ENCODE data around the gene MAP1LC3A.
A peak's percentile ranks its signal among the peaks of the same experiment; 100 is the strongest.
"Not testable (repeated sequence)": the region's sequence is repeated elsewhere in the genome, so short reads cannot be mapped to it uniquely, and the experiment has no call there.

MAP1LC3A gene

DNA sequence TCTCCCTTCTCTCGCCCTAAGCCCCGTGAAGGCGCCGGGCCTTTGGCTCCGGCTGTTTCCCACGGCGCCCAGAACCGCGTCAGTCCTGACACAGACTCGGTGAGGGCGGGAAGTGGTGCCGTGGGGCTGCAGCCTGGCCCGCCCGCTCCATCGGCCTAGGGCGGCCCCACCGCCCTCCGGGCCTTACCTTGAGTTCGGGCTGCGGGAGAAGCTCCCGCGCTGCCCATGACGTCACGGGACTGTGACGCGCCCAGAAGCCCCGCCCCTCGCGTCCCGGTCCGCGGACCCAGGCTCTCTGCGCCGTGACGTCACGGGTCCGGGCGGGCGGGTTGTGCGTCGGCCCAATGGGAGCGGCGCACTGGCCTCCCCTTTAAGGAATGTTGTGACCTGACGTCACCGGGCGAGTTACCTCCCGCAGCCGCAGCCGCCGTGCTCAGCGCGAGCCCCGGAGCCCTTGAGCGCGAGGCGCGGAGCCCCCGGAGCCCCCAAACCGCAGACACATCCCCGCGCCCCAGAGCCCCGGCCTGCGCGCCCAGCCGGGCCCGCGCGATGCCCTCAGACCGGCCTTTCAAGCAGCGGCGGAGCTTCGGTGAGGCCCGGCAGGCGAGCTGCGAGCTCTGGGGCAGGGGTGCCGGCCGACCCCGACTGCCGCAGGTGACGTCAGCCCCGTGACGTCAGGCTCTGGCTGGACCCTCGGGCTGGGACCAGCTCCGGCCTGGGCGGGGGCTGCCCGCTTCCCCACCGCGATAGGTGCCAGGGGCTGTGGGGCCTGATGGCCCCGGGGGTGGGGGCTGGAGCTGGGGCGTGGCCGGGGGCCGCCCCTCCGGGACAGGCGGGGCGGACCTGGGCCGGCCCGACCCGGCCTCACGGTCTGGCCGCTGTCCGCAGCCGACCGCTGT is at the start of gene MAP1LC3A:
Gene MAP1LC3A, plus strand, starts transcription at position 399 of the 899 bp plus-strand sequence. Its CDS starts 151 bp downstream, at position 550.
- peak within 1 kb of the TSS; percentile 72 for H3K4me3 ChIP-seq (ENCODE audit: low read length)
- DNase-seq (ENCODE audit: low read depth), result peak; percentile 95
- TF ChIP-seq, protein P1, sequence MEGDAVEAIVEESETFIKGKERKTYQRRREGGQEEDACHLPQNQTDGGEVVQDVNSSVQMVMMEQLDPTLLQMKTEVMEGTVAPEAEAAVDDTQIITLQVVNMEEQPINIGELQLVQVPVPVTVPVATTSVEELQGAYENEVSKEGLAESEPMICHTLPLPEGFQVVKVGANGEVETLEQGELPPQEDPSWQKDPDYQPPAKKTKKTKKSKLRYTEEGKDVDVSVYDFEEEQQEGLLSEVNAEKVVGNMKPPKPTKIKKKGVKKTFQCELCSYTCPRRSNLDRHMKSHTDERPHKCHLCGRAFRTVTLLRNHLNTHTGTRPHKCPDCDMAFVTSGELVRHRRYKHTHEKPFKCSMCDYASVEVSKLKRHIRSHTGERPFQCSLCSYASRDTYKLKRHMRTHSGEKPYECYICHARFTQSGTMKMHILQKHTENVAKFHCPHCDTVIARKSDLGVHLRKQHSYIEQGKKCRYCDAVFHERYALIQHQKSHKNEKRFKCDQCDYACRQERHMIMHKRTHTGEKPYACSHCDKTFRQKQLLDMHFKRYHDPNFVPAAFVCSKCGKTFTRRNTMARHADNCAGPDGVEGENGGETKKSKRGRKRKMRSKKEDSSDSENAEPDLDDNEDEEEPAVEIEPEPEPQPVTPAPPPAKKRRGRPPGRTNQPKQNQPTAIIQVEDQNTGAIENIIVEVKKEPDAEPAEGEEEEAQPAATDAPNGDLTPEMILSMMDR (IDR thresholded peaks at IDR 0.05; ENCODE audit: insufficient read depth, low read depth, low read length, missing control alignments), result no peak

DNA sequence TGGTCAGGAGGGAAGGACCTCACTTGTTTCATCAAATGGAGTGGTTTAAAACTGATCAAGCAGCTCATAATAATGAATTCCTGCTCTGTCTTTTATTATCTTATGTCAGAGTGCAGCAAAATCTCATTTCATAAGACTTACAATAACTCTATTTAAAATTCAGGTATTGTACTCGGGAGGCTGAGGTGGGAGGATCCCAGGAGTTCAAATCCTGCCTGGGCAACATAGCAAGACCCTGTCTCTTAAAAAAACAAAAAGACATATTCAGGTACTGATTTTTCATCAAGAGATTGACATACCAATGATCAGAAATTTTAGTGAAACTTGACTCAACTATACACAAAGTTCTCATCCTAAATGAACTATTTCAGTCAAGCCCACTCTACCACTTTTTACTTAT is 47.9 kb upstream of the MAP1LC3A start:
- DNase-seq (ENCODE audit: low read depth), result no peak
- TF ChIP-seq, protein P1 (IDR thresholded peaks at IDR 0.05; ENCODE audit: insufficient read depth, low read depth, low read length, missing control alignments), result no peak
- no peak overlapping the region for H3K4me3 ChIP-seq (ENCODE audit: low read length)

DNA sequence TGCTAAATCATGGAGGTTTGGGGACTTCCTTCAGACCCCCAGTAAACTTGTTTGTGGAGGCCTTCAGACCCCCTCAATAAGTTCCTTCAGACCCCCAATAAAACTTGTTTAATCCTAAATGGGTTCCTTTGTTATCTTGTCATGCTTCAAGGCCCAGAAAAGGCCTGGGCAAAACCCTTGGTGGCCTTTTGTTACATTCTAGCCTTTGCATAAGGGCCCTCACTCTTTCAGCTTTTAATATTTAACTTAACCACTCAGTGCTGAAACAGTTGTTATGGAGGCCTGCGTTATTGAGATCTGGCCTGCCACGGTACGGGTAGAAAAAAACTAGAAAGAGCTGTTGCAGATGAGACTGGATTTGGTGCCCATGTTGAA is 46.6 kb upstream of the MAP1LC3A start:
- TF ChIP-seq, protein P1 (IDR thresholded peaks at IDR 0.05; ENCODE audit: insufficient read depth, low read depth, low read length, missing control alignments), result no peak
- no peak overlapping the region for H3K4me3 ChIP-seq (ENCODE audit: low read length)
- no peak for DNase-seq (ENCODE audit: low read depth)

DNA sequence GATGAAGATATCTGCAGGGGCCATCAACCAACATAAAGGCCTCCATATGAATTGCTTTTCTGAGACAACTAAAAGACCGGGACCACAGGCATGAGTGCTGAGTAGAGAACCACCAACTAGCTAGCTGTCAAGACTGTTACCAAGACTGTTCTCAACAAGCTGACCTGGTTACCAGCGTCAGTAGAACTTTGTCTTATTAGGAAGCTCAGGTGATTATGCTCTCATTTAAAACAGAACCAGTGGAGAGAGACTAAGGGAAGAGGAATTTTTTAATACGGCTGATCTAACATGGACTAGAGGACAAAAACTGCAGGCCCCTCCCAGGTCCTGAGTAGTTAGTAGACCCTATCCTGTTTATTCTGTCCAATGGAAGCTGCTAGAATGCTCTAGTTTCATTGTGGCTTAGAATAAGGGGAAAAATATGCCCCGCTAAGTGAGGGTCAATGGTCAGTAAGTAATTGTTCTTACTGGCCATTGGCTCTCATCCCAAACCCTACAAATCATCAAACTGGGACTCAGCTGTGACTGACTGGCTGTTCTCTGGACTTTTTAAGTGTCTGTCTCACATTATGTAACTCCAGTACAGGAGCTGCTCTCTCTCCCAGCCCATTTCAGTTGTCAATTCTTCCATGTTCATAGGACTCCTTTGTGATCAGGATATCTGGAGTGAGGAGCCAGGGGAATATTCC is 46.1 kb upstream of the MAP1LC3A start:
- no peak for DNase-seq (ENCODE audit: low read depth)
- TF ChIP-seq, protein P1 (IDR thresholded peaks at IDR 0.05; ENCODE audit: insufficient read depth, low read depth, low read length, missing control alignments), result no peak
- no peak overlapping the region for H3K4me3 ChIP-seq (ENCODE audit: low read length)

DNA sequence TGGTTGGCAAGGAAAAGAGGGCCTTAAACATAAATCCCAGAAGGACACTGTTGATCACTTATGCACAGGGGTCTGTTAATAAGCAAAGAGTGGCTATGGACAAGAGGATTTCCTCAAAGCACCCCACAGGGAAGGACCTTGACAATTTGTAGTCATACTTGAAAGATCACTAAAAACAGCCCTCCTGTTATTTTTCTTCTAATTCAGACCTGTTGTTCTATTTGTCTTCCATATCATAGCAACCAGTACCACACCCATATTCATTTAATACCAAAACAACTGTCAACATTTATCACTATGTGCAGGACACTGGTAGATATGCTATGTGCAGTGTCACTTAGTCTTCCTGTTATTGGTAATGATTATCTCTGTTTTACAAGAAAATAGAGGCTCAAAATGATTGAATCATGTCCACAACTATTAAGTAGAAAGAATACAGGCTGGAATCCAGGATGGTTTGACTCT is 45.5 kb upstream of the MAP1LC3A start:
- no peak for DNase-seq (ENCODE audit: low read depth)
- TF ChIP-seq, protein P1 (IDR thresholded peaks at IDR 0.05; ENCODE audit: insufficient read depth, low read depth, low read length, missing control alignments), result no peak
- H3K4me3 ChIP-seq (ENCODE audit: low read length), result no peak overlapping the region

DNA sequence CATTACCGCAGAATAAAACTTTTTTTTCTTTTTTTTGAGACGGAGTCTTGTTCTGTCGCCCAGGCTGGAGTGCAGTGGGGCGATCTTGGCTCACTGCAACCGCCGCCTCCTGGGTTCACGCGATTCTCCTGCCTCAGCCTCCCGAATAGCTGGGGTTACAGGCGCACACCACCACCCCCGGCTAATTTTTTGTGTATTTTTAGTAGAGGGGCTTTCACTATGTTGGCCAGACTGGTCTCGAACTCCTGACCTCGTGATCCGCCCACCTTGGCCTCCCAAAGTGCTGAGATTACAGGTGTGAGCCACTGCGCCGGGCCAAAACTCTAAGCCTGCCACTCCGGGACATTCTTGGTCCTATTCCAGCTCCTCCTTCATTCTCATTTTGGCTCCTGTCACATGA is 44.5 kb upstream of the MAP1LC3A start:
- DNase-seq (ENCODE audit: low read depth); H3K4me3 ChIP-seq (ENCODE audit: low read length): not testable (repeated sequence)

DNA sequence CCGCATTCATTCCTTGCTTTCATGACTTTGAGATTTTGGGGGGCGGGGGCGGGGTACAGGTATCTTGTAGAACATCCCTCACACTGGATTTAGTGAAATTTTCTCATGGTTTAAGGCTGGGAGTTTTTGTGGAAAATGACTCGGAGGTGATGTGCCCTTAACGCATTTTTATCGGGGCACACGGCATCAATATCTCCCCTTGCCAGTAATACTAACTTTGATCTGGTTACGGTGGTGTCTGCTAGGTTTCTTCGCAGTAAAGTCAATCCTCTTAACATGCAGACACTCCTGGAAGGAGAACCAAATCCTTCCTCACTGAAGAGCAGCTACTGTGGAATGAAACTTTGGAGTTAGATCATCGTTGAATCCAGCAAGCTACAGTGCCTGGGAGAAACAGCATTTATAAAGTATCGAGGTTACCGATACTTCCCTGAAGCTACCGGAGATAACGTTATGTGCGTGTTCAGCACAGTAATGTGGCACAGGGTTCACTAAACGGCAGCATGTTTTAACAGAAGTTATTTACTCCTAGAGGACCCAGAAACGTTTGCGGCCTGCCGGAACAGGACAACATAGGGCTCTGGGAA is 43.5 kb upstream of the MAP1LC3A start:
- H3K4me3 ChIP-seq (ENCODE audit: low read length), result peak overlapping the region; percentile 91
- DNase-seq (ENCODE audit: low read depth), result no peak
- TF ChIP-seq, protein P1 (IDR thresholded peaks at IDR 0.05; ENCODE audit: insufficient read depth, low read depth, low read length, missing control alignments), result no peak

All from epithelial cell of esophagus (primary cell).